ENCODE results near the gene PCDHA3.
"Not testable (repeated sequence)": the region's sequence is repeated elsewhere in the genome, so short reads cannot be mapped to it uniquely, and the experiment has no call there.

PCDHA3 gene

DNA sequence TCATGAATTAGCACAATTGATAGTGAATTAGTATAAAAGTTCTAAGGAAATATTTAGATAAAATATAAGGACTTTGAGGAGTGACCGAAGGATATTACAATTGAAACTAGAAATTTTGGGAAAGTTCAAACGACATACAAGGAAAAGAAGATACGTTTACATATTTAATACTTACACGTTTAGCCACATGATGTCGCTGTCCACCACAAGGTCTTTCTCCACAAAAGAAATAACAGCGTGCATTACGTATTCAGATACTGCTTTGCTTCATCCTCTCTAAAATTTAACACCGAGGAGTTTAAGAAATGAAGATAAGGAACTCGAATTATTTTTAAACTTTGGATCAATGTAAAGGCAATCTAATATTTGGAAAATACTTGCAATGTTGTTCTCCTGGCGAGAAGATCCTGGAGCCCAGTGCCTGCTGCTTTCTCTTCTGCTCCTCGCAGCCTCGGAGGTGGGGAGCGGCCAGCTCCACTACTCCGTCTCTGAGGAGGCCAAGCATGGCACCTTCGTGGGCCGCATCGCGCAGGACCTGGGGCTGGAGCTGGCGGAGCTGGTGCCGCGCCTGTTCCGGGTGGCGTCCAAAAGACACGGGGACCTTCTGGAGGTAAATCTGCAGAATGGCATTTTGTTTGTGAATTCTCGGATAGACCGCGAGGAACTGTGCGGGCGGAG, at the start of gene PCDHA3:
PCDHA3 (plus strand) TSS at position 242 of the 678 bp plus-strand sequence.
- no peak for DNase-seq

DNA sequence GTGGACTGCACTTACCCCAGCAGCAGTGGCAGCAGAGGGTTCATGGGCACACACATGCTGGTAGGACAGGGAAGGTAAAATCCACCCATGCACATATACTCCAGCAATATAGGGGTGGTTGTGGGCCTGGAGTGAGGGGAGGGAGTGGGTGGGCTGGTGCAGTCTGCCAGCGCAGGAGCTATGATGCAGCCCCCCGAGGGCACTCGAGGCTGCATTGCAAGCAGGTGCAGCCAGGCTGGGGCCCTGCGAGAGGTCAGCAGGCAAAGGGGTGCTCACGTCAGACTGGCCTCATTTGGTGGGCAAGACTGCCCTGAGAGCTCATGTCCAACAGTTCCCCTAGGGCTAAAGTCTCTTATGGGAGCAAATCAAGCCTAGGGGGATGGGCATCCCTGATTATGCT, 47.3 kb upstream of the PCDHA3 start:
- DNase-seq = no peak

DNA sequence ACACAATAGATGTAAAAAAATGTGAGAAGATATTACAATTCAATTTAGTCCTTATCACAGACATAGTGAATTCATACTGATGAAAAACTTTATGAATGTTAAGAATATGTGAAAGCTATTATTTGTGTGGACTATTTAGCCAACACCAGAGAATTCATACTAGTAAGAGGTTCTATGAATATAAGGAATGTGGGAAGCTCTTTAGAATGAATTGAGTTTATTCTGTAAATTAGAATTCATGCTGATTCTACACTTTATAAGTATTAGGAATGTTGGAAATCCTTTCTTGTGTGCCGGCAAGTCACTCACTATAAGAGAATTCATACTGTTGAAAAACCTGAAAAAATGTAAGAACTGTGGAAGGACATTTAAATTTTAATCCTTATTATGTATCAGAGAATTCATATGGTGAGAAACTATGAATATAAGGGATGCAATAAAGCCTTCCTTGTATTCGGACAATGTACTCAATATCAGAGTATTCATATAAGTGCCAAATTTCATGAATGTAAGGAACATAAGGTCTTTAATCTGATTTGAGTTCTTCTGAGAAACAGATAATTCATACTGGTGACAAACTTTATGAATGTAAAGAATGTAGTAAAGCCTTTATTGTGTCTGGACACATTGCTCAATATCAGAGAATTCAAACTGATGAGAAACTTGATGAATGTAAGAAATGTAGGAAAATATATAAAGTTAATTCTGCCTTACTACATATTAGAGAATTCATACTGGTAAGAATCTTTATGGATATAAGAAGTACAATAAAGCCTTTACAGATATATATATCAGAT, 36.5 kb upstream of the PCDHA3 start:
- no peak for DNase-seq

DNA sequence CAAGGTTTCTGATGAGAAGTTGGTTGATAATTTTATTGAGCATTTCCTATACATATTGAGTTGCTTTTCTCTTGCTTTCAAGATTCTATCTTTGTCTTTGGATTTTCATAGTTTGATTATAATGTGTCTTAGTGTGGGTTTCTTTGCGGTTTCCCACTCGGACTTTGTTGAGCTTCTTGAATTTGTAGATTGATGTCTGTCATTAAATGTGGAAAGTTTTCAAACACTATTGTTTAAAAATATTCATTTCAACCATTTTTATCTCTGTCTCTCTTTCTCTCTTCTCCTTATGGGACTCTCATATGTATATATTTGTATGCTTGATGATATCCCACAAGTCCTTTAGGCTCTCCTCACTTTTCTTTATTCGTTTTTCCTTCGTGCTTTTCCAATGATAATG, 33.4 kb upstream of the PCDHA3 start:
- DNase-seq = no peak

DNA sequence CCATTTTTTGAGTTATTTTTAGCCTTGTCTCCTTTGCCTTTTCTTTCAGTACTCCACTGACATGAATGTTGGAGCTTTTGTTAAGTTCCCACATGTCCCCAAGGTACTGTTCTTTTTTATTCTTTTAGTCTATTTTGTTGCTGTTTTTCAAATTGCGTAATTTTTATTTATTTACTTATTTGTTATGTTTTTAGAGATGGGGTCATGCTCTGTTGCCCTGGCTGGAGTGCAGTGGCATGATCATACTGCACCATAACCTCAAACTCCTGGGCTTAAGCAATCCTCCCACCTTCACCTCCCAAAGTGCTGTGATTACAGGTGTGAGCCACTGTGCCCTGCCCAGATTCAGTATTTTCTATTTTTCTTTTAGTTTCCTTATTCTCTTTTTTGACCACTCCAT, 20.3 kb upstream of the PCDHA3 start:
- DNase-seq = no peak

DNA sequence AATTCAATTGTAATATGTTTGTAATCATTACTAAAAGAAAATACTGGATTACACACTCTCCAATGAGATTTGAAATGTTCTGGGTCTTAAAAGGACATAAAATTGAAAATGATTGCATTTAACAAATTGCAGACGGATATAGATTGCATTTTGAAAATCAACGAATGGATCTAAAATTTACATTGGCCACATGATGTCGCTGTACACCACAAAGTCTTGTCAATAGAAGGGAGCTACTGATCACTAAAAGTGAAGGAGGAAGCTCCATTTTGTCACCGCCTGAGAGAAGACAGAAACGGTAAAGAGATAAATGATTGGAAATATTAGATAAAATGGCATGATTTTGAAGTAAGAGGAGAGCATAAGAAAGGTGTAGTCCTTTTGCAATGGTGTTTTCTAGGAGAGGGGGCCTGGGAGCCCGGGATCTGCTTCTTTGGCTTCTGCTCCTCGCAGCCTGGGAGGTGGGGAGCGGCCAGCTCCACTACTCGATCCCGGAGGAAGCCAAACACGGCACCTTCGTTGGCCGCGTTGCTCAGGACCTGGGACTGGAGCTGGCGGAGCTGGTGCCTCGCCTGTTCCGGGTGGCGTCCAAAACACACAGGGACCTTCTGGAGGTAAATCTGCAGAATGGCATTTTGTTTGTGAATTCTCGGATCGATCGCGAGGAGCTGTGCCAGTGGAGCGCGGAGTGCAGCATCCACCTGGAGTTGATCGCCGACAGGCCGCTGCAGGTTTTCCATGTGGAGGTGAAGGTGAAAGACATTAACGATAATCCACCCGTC, 14.8 kb upstream of the PCDHA3 start, which contains the start of gene PCDHA1:
PCDHA1 (plus strand) TSS at position 236 of the 782 bp plus-strand sequence.
- DNase-seq = no peak

DNA sequence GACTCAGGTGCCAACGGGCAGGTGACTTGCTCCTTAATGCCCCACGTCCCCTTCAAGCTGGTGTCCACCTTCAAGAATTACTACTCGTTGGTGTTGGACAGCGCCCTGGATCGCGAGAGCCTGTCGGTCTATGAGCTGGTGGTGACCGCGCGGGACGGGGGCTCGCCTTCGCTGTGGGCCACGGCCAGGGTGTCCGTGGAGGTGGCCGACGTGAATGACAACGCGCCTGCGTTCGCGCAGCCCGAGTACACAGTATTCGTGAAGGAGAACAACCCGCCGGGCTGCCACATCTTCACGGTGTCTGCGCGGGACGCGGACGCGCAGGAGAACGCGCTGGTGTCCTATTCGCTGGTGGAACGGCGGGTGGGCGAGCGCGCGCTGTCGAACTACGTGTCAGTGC, 13.4 kb upstream of the PCDHA3 start:
- DNase-seq = not testable (repeated sequence)

DNA sequence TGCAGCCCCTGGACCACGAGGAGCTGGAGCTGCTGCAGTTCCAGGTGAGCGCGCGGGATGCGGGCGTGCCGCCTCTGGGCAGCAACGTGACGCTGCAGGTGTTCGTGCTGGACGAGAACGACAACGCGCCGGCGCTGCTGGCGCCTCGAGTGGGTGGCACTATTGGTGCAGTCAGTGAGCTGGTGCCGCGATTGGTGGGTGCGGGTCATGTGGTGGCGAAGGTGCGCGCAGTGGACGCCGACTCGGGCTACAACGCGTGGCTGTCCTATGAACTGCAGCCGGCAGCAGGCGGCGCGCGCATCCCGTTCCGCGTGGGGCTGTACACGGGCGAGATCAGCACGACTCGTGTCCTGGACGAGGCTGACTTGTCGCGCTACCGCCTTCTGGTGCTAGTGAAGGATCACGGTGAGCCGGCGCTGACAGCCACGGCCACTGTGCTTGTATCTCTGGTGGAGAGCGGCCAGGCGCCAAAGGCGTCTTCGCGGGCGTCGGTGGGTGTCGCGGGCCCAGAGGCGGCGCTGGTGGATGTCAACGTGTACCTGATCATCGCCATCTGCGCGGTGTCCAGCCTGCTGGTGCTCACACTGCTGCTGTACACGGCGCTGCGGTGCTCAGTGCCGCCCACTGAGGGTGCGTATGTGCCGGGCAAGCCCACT, 12.9 kb upstream of the PCDHA3 start:
- DNase-seq = not testable (repeated sequence)

DNA sequence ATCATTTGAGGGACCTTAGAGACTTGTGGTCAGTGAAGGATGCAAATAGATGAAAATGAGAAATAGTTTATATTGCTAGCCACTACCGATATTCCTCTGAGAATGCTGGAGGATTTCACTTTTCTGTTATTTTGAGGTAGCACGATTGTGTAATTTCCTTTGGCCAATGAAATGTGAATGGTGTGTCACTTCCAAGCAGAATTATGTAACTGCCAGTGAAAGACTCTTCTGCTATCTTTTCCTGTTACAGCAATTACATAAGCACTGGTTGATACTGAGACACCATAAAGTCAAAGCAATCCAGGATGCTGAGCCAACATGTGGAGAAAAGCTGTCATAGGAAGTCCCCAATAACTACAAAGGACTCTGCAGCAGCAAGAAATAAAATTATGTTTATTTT, 9.8 kb upstream of the PCDHA3 start:
- no peak for DNase-seq

DNA sequence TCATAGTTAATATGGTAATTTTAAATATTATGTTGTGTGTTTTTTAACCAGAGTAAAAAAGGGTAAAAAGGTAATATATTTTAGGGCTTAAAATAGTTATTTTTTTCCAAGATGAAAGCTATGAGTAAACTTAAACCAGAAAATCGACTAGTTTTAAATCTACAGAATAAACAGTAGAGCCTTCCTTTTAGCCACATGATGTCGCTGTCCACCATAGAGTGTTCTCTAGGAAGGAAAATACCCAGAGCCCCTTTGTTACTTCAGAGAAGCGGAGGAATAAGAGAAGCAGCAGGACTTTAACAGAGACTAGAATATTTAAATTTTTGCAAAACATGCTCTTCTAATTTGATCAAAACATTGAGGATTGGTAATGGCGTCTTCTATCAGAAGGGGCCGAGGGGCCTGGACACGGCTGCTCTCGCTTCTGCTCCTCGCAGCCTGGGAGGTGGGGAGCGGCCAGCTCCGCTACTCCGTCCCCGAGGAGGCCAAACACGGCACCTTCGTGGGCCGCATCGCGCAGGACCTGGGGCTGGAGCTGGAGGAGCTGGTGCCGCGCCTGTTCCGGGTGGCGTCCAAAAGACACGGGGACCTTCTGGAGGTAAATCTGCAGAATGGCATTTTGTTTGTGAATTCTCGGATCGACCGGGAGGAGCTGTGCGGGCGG, 6.1 kb upstream of the PCDHA3 start, which contains the start of gene PCDHA2:
PCDHA2 (plus strand) TSS at position 258 of the 664 bp plus-strand sequence.
- DNase-seq = no peak

DNA sequence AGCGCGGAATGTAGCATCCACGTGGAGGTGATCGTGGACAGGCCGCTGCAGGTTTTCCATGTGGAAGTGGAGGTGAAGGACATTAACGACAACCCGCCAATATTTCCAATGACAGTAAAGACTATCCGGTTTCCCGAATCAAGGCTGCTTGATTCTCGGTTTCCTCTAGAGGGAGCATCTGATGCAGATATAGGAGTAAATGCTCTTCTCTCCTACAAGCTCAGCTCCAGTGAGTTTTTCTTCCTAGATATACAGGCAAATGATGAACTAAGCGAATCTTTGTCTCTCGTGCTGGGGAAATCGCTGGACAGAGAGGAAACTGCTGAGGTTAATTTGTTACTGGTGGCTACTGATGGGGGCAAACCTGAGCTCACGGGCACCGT, 5.6 kb upstream of the PCDHA3 start:
- no peak for DNase-seq

DNA sequence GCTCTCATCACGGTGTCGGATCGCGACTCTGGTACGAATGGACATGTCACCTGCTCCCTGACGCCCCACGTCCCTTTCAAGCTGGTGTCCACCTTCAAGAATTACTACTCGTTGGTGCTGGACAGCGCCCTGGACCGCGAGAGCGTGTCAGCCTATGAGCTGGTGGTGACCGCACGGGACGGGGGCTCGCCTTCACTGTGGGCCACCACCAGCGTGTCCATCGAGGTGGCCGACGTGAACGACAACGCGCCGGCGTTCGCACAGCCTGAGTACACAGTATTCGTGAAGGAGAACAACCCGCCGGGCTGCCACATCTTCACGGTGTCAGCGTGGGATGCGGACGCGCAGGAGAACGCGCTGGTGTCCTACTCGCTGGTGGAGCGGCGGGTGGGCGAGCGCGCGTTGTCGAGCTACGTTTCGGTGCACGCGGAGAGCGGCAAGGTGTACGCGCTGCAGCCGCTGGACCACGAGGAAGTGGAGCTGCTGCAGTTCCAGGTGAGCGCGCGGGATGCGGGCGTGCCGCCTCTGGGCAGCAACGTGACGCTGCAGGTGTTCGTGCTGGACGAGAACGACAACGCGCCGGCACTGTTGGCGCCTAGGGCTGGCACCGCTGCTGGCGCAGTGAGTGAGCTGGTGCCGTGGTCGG, 4.7 kb upstream of the PCDHA3 start:
- not testable (repeated sequence) for DNase-seq

DNA sequence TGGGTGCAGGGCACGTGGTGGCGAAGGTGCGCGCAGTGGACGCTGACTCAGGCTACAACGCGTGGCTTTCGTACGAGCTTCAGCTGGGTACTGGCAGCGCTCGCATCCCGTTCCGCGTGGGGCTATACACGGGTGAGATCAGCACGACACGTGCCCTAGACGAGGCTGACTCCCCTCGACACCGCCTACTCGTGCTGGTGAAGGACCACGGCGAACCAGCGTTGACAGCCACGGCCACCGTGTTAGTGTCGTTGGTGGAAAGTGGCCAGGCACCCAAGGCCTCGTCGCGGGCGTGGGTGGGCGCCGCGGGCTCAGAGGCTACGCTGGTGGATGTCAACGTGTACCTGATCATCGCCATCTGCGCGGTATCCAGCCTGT, 4.2 kb upstream of the PCDHA3 start:
- DNase-seq = no peak

DNA sequence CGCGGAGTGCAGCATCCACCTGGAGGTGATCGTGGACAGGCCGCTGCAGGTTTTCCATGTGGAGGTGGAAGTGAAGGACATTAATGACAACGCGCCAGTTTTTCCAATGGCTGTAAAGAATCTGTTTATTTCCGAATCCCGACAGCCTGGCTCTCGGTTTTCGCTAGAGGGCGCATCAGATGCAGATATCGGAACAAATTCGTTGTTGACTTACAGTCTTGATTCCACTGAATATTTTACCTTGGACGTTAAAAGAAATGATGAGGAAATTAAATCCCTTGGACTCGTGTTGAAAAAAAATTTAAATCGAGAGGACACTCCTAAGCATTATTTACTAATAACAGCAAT, 611 bp downstream of the PCDHA3 start:
- no peak for DNase-seq

DNA sequence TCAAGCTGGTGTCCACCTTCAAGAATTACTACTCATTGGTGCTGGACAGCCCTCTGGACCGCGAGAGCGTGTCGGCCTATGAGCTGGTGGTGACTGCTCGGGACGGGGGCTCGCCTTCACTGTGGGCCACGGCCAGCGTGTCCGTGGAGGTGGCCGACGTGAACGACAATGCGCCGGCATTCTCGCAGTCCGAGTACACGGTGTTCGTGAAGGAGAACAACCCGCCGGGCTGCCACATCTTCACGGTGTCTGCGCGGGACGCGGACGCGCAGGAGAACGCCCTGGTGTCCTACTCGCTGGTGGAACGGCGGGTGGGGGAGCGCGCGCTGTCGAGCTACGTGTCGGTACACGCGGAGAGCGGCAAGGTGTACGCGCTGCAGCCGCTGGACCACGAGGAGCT, 1.5 kb downstream of the PCDHA3 start:
- DNase-seq = not testable (repeated sequence)

DNA sequence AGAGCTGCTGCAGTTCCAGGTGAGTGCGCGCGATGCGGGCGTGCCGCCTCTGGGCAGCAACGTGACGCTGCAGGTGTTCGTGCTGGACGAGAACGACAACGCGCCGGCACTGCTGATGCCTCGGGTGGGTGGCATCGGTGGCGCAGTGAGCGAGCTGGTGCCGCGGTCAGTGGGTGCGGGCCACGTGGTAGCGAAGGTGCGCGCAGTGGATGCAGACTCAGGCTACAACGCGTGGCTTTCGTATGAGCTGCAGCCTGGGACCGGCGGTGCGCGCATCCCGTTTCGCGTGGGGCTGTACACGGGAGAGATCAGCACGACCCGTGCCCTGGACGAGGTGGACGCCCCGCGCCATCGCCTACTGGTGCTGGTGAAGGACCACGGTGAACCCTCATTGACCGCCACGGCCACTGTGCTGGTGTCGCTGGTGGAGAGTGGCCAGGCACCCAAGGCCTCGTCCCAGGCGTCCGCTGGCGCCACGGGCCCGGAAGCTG, 2.0 kb downstream of the PCDHA3 start:
- DNase-seq = no peak

DNA sequence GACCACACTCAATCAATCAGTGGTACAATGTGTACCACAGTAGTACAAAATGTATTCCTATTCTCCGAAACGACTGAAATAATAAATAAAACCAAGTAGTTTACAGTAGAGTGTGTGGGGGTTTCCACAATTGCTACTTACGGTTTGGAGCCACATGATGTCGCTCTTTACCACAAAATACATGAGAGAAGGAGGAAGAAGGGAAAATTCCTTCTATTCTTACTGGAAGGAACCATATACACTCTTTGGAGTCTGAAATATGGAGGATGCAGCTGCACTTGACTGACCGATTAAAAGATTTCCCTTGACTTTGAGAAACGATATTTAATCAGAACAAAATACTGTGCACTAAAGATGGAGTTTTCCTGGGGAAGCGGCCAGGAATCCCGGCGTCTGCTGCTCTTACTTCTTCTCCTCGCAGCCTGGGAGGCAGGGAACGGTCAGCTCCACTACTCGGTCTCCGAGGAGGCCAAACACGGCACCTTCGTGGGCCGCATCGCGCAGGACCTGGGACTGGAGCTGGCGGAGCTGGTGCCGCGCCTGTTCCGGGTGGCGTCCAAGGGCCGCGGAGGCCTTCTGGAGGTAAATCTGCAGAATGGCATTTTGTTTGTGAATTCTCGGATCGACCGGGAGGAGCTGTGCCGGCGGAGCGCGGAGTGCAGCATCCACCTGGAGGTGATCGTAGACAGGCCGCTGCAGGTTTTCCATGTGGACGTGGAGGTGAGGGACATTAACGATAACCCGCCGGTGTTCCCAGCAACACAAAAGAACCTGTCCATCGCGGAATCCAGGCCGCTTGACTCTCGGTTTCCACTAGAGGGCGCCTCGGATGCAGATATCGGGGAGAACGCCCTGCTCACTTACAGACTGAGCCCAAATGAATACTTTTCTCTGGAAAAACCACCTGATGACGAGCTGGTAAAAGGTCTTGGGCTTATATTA, 6.2 kb downstream of the PCDHA3 start, which contains the start of gene PCDHA4:
PCDHA4 (plus strand) TSS at position 235 of the 942 bp plus-strand sequence.
- no peak for DNase-seq

DNA sequence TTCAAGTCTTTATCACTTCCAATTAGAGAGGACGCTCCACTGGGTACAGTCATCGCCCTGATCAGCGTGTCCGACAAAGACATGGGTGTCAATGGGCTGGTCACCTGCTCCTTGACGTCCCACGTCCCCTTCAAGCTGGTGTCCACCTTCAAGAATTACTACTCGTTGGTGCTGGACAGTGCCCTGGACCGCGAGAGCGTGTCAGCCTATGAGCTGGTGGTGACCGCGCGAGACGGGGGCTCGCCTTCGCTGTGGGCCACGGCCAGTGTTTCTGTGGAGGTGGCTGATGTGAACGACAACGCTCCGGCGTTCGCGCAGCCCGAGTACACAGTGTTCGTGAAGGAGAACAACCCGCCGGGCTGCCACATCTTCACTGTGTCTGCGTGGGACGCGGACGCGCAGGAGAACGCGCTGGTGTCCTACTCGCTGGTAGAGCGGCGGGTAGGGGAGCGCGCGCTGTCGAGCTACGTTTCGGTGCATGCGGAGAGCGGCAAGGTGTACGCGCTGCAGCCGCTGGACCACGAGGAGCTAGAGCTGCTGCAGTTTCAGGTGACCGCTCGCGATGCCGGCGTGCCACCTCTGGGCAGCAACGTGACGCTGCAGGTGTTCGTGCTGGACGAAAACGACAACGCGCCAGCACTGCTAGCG, 7.5 kb downstream of the PCDHA3 start:
- not testable (repeated sequence) for DNase-seq

DNA sequence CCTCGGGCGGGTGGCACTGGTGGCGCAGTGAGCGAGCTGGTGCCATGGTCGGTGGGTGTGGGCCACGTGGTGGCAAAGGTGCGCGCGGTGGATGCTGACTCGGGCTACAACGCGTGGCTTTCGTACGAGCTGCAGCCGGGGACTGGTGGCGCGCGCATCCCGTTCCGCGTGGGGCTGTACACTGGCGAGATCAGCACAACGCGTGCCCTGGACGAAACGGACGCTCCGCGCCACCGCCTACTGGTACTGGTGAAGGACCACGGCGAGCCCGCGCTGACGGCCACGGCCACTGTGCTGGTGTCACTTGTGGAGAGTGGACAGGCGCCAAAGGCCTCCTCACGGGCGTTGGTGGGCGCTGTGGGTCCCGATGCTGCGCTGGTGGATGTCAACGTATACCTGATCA, 8.0 kb downstream of the PCDHA3 start:
- no peak for DNase-seq
